WTC11 (cell line): Measurements from ENCODE around the gene OSTM1.

ENCODE experiments used
- FOXK1 ChIP-seq: sonication (generic); formaldehyde crosslinking; IDR thresholded peaks from 2 replicates; pipeline ENCODE4 v1.8.0; 2022; ENCODE audit warnings: mild to moderate bottlenecking, moderate library complexity, missing genetic modification reagents
- GABPB1 ChIP-seq: sonication (generic); formaldehyde crosslinking; IDR thresholded peaks from 2 replicates; pipeline ENCODE4 v1.8.1; 2023; ENCODE audit warnings: mild to moderate bottlenecking, missing genetic modification reagents
- IRF2 ChIP-seq: sonication (generic); formaldehyde crosslinking; IDR thresholded peaks from 2 replicates; pipeline ENCODE4 v1.8.0; 2022; ENCODE audit warnings: low read depth, missing genetic modification reagents, borderline replicate concordance
- MAX ChIP-seq: sonication (generic); formaldehyde crosslinking; IDR thresholded peaks from 2 replicates; pipeline ENCODE4 v1.8.0; 2022; ENCODE audit warnings: mild to moderate bottlenecking, missing genetic modification reagents
- MXD4 ChIP-seq: fragments of 250-450 bp; sonication (Bioruptor Pico); IDR thresholded peaks from 2 replicates; pipeline ENCODE4 v1.8.0; 2021; ENCODE audit warnings: mild to moderate bottlenecking, moderate library complexity, borderline replicate concordance
- NR3C1 ChIP-seq: sonication (generic); formaldehyde crosslinking; conservative IDR thresholded peaks from 2 replicates; pipeline ENCODE4 v1.8.1; 2023; ENCODE audit warnings: low read depth, mild to moderate bottlenecking, missing genetic modification reagents
- USF2 ChIP-seq: sonication (generic); formaldehyde crosslinking; IDR thresholded peaks from 2 replicates; pipeline ENCODE4 v1.8.1; 2023; ENCODE audit warnings: mild to moderate bottlenecking, missing genetic modification reagents, moderate library complexity
- ZNF281 ChIP-seq: sonication (generic); formaldehyde crosslinking; IDR thresholded peaks from 2 replicates; pipeline ENCODE4 v1.8.0; 2023; ENCODE audit warnings: mild to moderate bottlenecking, missing genetic modification reagents
- TF ChIP-seq, protein P1 (sequence below): sonication (generic); formaldehyde crosslinking; IDR thresholded peaks from 2 replicates; pipeline ENCODE4 v1.8.0; 2022; ENCODE audit warnings: missing genetic modification reagents
- TF ChIP-seq, protein P2 (sequence below): fragments of 200-600 bp; IDR thresholded peaks from 2 replicates; pipeline ENCODE4 v1.8.0; 2022; ENCODE audit warnings: antibody characterized with exemption

DNA sequence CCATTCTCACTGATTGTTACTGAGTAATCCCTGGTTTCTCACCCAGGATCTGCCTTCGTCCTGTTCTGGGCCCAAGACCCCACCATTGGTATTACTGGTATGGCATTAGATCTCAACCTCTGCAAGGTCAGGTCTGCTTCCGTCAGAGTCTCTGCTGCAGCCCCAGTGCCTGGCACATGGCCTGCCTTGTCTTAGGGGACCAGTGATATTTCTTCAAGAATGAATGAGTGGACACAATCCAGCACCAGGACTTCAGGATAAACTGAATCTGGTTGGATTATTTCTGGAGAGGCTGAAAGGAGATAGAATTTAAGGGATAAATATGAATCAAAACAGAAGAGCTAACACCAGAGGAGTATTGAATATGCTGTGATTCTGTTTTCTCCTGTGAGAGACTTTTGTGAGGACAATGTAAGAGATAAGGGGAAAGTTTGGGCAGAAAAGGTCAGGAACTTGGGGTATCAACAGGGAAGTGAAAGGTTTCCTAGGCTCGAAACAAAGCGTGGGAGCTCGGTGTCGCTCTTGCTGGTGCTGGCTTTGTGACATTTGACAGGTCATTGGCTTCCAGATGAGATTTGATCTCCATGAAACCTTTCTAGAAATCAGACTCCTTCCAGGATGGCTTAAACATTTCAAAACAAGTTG is 53.9 kb downstream of the OSTM1 start:
- TF ChIP-seq, protein P1, sequence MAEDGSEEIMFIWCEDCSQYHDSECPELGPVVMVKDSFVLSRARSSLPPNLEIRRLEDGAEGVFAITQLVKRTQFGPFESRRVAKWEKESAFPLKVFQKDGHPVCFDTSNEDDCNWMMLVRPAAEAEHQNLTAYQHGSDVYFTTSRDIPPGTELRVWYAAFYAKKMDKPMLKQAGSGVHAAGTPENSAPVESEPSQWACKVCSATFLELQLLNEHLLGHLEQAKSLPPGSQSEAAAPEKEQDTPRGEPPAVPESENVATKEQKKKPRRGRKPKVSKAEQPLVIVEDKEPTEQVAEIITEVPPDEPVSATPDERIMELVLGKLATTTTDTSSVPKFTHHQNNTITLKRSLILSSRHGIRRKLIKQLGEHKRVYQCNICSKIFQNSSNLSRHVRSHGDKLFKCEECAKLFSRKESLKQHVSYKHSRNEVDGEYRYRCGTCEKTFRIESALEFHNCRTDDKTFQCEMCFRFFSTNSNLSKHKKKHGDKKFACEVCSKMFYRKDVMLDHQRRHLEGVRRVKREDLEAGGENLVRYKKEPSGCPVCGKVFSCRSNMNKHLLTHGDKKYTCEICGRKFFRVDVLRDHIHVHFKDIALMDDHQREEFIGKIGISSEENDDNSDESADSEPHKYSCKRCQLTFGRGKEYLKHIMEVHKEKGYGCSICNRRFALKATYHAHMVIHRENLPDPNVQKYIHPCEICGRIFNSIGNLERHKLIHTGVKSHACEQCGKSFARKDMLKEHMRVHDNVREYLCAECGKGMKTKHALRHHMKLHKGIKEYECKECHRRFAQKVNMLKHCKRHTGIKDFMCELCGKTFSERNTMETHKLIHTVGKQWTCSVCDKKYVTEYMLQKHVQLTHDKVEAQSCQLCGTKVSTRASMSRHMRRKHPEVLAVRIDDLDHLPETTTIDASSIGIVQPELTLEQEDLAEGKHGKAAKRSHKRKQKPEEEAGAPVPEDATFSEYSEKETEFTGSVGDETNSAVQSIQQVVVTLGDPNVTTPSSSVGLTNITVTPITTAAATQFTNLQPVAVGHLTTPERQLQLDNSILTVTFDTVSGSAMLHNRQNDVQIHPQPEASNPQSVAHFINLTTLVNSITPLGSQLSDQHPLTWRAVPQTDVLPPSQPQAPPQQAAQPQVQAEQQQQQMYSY (CRISPR knock-in tag), result no peak
- TF ChIP-seq GABPB1 (no peak), NR3C1 (CRISPR knock-in tag) (no peak), ZNF281 (CRISPR knock-in tag) (no peak), MAX (no peak), MXD4 (CRISPR knock-in tag) (no peak), USF2 (CRISPR knock-in tag) (no peak), IRF2 (CRISPR knock-in tag) (no peak), FOXK1 (CRISPR knock-in tag) (no peak)
- TF ChIP-seq, protein P2, sequence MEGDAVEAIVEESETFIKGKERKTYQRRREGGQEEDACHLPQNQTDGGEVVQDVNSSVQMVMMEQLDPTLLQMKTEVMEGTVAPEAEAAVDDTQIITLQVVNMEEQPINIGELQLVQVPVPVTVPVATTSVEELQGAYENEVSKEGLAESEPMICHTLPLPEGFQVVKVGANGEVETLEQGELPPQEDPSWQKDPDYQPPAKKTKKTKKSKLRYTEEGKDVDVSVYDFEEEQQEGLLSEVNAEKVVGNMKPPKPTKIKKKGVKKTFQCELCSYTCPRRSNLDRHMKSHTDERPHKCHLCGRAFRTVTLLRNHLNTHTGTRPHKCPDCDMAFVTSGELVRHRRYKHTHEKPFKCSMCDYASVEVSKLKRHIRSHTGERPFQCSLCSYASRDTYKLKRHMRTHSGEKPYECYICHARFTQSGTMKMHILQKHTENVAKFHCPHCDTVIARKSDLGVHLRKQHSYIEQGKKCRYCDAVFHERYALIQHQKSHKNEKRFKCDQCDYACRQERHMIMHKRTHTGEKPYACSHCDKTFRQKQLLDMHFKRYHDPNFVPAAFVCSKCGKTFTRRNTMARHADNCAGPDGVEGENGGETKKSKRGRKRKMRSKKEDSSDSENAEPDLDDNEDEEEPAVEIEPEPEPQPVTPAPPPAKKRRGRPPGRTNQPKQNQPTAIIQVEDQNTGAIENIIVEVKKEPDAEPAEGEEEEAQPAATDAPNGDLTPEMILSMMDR, result no peak
